Measurements from ENCODE around the gene HMCN1.

Gene HMCN1

GRCh38 chr1:185920602-185921001, 186.4 kb downstream of the HMCN1 start:
- FAIRE-seq: no peak

- no peak for FAIRE-seq
Observed at GRCh38 chr1:185921636-185922035, 187.4 kb downstream of the HMCN1 start.

GRCh38 chr1:185926588-185926987, 192.4 kb downstream of the HMCN1 start:
- FAIRE-seq: no peak

GRCh38 chr1:185929776-185930175, 195.6 kb downstream of the HMCN1 start:
- FAIRE-seq: no peak

GRCh38 chr1:185931438-185931837, 197.2 kb downstream of the HMCN1 start:
- FAIRE-seq: no peak

- no peak for FAIRE-seq
Observed at GRCh38 chr1:185933580-185933979, 199.4 kb downstream of the HMCN1 start.

GRCh38 chr1:185934476-185935189, 200.4 kb downstream of the HMCN1 start:
- no peak for FAIRE-seq

GRCh38 chr1:185935360-185935759, 201.2 kb downstream of the HMCN1 start:
- no peak for FAIRE-seq

- no peak for FAIRE-seq
Observed at GRCh38 chr1:185936641-185937040, 202.4 kb downstream of the HMCN1 start.

- FAIRE-seq: no peak
Observed at GRCh38 chr1:185938396-185938795, 204.2 kb downstream of the HMCN1 start.

GRCh38 chr1:185939142-185939541, 205.0 kb downstream of the HMCN1 start:
- FAIRE-seq: no peak

- no peak for FAIRE-seq
Observed at GRCh38 chr1:185942961-185943360, 208.8 kb downstream of the HMCN1 start.

GRCh38 chr1:185956881-185957280, 222.7 kb downstream of the HMCN1 start:
- FAIRE-seq: no peak

- no peak for FAIRE-seq
Observed at GRCh38 chr1:185957441-185958363, 223.5 kb downstream of the HMCN1 start.

GRCh38 chr1:185960422-185961321, 226.5 kb downstream of the HMCN1 start:
- no peak for FAIRE-seq

- FAIRE-seq: no peak
Observed at GRCh38 chr1:185961664-185962063, 227.5 kb downstream of the HMCN1 start.

GRCh38 chr1:185964946-185965345, 230.8 kb downstream of the HMCN1 start:
- FAIRE-seq: no peak

- no peak for FAIRE-seq
Observed at GRCh38 chr1:185965870-185966269, 231.7 kb downstream of the HMCN1 start.

GRCh38 chr1:185966471-185966870, 232.3 kb downstream of the HMCN1 start:
- no peak for FAIRE-seq

- no peak for FAIRE-seq
Observed at GRCh38 chr1:185969028-185969427, 234.8 kb downstream of the HMCN1 start.

GRCh38 chr1:185969524-185969991, 235.4 kb downstream of the HMCN1 start:
- no peak for FAIRE-seq

GRCh38 chr1:185971688-185972087, 237.5 kb downstream of the HMCN1 start:
- FAIRE-seq: no peak

Measured in A204.1 (cell line).